ENCODE results near the gene C19orf12. TPM values are rescaled to one million over a fixed set of nuclear protein-coding genes. Genes with fewer than 3 reads are reported as not detected.
"Not testable (repeated sequence)": the region's sequence is repeated elsewhere in the genome, so short reads cannot be mapped to it uniquely, and the experiment has no call there.

The C19orf12 gene
- polyA plus RNA-seq, 6 donors from 2014 or later, result 8.2 to 24.0 (median 15.3) TPM

GRCh38 chr19:29715701-29716581 is 880 bp upstream of the C19orf12 start:
- ATAC-seq (ENCODE audit: low read depth in 2 of 2) (no peak), DNase-seq (no peak)
- H3K4me1 Mint-ChIP-seq, result peaks cover 40 to 52% (median 50%) of the 10 kb centered on the region in 3 donors
- H3K4me3 Mint-ChIP-seq, result peak overlapping the region; percentile 90 to 96 (median 93)
- no peaks in the 10 kb centered on the region for H3K27me3 Mint-ChIP-seq
- no peaks in the 10 kb centered on the region for H3K9me3 Mint-ChIP-seq
- no peaks in the 10 kb centered on the region for H3K36me3 Mint-ChIP-seq
- H3K27ac Mint-ChIP-seq, result peak overlapping the region; percentile 93 to 99 (median 98)

- DNase-seq, result no peak
- Mint-ChIP-seq H3K9me3 (no peaks in the 10 kb centered on the region), H3K36me3 (no peaks in the 10 kb centered on the region), H3K4me1 (peaks cover 50 to 66% (median 65%) of the 10 kb centered on the region in 3 donors), H3K27ac (peak overlapping the region; percentile 39 to 95 (median 80)), H3K4me3 (peak overlapping the region; percentile 63 to 92 (median 81)), H3K27me3 (no peaks in the 10 kb centered on the region)
- ATAC-seq (ENCODE audit: low read depth in 2 of 2), result peak; percentile 16 to 29
These were observed 599 bp downstream of the C19orf12 start for GRCh38 chr19:29714371-29714952.

GRCh38 chr19:29712744-29713516 is 2.1 kb downstream of the C19orf12 start:
- H3K4me3 Mint-ChIP-seq, result peak overlapping the region; percentile 48 to 92 (median 75)
- H3K9me3 Mint-ChIP-seq, result no peaks in the 10 kb centered on the region
- H3K27ac Mint-ChIP-seq, result peak overlapping the region in 5 of 6 donors; percentile 41 to 95 (median 66)
- no peak for ATAC-seq (ENCODE audit: low read depth in 2 of 2)
- no peaks in the 10 kb centered on the region for H3K27me3 Mint-ChIP-seq
- DNase-seq, result no peak
- H3K36me3 Mint-ChIP-seq, result no peaks in the 10 kb centered on the region
- H3K4me1 Mint-ChIP-seq, result peaks cover 56 to 74% (median 71%) of the 10 kb centered on the region in 3 donors

- Mint-ChIP-seq H3K9me3 (no peaks in the 10 kb centered on the region), H3K27ac (peak overlapping the region in 3 of 6 donors; percentile 22 to 68 (median 52)), H3K4me3 (peak overlapping the region in 3 of 8 donors; percentile 5 to 64 (median 15)), H3K27me3 (no peaks in the 10 kb centered on the region), H3K36me3 (no peaks in the 10 kb centered on the region), H3K4me1 (peaks cover 55 to 71% (median 69%) of the 10 kb centered on the region in 3 donors)
- ATAC-seq (ENCODE audit: low read depth in 2 of 2) (no peak), DNase-seq (no peak)
These were observed 3.4 kb downstream of the C19orf12 start for GRCh38 chr19:29711584-29712132.

- not testable (repeated sequence) for H3K27me3 Mint-ChIP-seq; H3K36me3 Mint-ChIP-seq; H3K9me3 Mint-ChIP-seq; H3K4me3 Mint-ChIP-seq; ATAC-seq (ENCODE audit: low read depth in 2 of 2); DNase-seq
- Mint-ChIP-seq H3K27ac (peak overlapping the region in 4 of 6 donors; percentile 12 to 87 (median 54)), H3K4me1 (peaks cover 41 to 64% (median 54%) of the 10 kb centered on the region in 3 donors)
These were observed 5.6 kb downstream of the C19orf12 start for GRCh38 chr19:29709440-29709798.

- Mint-ChIP-seq H3K27me3 (no peaks in the 10 kb centered on the region), H3K4me3 (peak overlapping the region in 1 of 8 donors; percentile 47), H3K4me1 (peaks cover 35 to 58% (median 47%) of the 10 kb centered on the region in 3 donors), H3K36me3 (no peaks in the 10 kb centered on the region), H3K9me3 (no peaks in the 10 kb centered on the region), H3K27ac (peak overlapping the region in 3 of 6 donors; percentile 47 to 71 (median 60))
- no peak for DNase-seq
- ATAC-seq (ENCODE audit: low read depth in 2 of 2), result no peak
These were observed 6.3 kb downstream of the C19orf12 start for GRCh38 chr19:29708554-29709439.

GRCh38 chr19:29706635-29707034 is 8.4 kb downstream of the C19orf12 start:
- Mint-ChIP-seq H3K36me3 (no peaks in the 10 kb centered on the region), H3K27ac (peak overlapping the region in 2 of 6 donors; percentile 42 to 47), H3K4me3 (peak overlapping the region in 1 of 8 donors; percentile 81), H3K27me3 (no peaks in the 10 kb centered on the region), H3K4me1 (peaks cover 22 to 36% (median 26%) of the 10 kb centered on the region in 3 donors), H3K9me3 (no peaks in the 10 kb centered on the region)
- DNase-seq (no peak), ATAC-seq (ENCODE audit: low read depth in 2 of 2) (no peak)

GRCh38 chr19:29705706-29706105 is 9.4 kb downstream of the C19orf12 start:
- no peak for ATAC-seq (ENCODE audit: low read depth in 2 of 2)
- DNase-seq, result no peak
- Mint-ChIP-seq H3K27ac (peak overlapping the region in 1 of 6 donors; percentile 54), H3K4me3 (no peak overlapping the region), H3K27me3 (no peaks in the 10 kb centered on the region), H3K9me3 (no peaks in the 10 kb centered on the region), H3K4me1 (peaks cover 17 to 27% (median 19%) of the 10 kb centered on the region in 3 donors), H3K36me3 (no peaks in the 10 kb centered on the region)

- DNase-seq, result no peak
- Mint-ChIP-seq H3K9me3 (no peaks in the 10 kb centered on the region), H3K27me3 (no peaks in the 10 kb centered on the region), H3K36me3 (no peaks in the 10 kb centered on the region), H3K4me1 (peaks cover 9 to 19% (median 10%) of the 10 kb centered on the region in 3 donors), H3K27ac (peak overlapping the region in 5 of 6 donors; percentile 24 to 78 (median 69)), H3K4me3 (no peak overlapping the region)
- peak; percentile 25 to 28 for ATAC-seq (ENCODE audit: low read depth in 2 of 2)
These were observed 10.2 kb downstream of the C19orf12 start for GRCh38 chr19:29704562-29705558.

GRCh38 chr19:29702963-29703320 is 12.1 kb downstream of the C19orf12 start:
- H3K4me1 Mint-ChIP-seq, result peaks cover 0 to 8% (median 4%) of the 10 kb centered on the region in 3 donors
- H3K27me3 Mint-ChIP-seq, result no peaks in the 10 kb centered on the region
- no peaks in the 10 kb centered on the region for H3K9me3 Mint-ChIP-seq
- H3K4me3 Mint-ChIP-seq, result no peak overlapping the region
- DNase-seq (no peak), ATAC-seq (ENCODE audit: low read depth in 2 of 2) (no peak)
- H3K27ac Mint-ChIP-seq, result no peak overlapping the region
- no peaks in the 10 kb centered on the region for H3K36me3 Mint-ChIP-seq

GRCh38 chr19:29702161-29702962 is 12.7 kb downstream of the C19orf12 start:
- no peaks in the 10 kb centered on the region for H3K36me3 Mint-ChIP-seq
- H3K27me3 Mint-ChIP-seq, result no peaks in the 10 kb centered on the region
- no peak for ATAC-seq (ENCODE audit: low read depth in 2 of 2)
- H3K4me3 Mint-ChIP-seq, result no peak overlapping the region
- no peaks in the 10 kb centered on the region for H3K9me3 Mint-ChIP-seq
- peaks cover 0 to 8% (median 4%) of the 10 kb centered on the region in 3 donors for H3K4me1 Mint-ChIP-seq
- DNase-seq, result no peak
- H3K27ac Mint-ChIP-seq, result no peak overlapping the region
